Measurements from ENCODE around the gene IRF7.

DNA sequence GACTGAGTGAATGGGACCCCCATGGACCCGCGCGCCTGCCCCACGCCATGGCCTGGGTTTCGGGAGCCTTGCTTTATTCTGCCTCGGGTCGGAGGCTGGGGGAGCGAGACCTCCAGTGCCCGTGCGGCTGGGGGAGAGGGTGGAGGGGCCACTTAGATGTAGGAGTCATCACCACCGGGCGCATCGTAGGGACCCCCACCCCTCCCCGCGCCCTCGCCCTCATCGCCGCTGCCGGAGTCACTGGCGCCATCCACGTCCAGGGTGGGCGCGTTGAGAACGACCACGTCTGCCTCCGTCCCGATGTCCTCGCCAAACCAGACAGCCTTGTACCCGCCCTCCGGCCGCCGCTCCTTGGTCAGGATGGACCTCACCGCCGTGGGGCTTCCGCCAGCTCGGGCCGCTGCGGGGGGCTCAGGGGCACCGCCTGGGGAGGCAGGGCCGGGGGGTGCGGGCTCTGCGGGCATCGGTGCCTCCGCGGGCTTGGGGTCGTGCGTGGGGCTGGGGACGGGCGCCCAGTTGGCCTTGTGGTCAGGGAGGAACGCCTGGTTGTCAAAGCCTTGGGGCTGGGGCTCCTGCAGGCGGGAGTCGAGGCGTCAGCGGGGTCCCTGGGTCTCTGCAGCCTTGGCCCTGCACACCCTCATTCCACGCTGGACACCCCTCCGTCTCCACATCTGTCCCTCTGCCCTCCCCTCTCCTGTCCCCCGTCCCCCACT, 1.6 kb upstream of the IRF7 start:
- TF ChIP-seq CTCF (IDR thresholded peaks at IDR 0.05; ENCODE audit: low read depth, low read length, missing input control) (no peak), SP1 (IDR thresholded peaks at IDR 0.05) (no peak), MAX (IDR thresholded peaks at IDR 0.05) (no peak), TAF1 (conservative IDR thresholded peaks at IDR 0.05) (no peak), RXRA (IDR thresholded peaks at IDR 0.05) (no peak)

Measured in liver (tissue), 3 donors.